NCI-H2107 (cell line): ENCODE measurements around the gene IFIH1.

ENCODE experiments used
- DNase-seq: peaks from one replicate; lab custom pipeline; 2025; lab: John Stamatoyannopoulos, UW

Gene IFIH1

DNA sequence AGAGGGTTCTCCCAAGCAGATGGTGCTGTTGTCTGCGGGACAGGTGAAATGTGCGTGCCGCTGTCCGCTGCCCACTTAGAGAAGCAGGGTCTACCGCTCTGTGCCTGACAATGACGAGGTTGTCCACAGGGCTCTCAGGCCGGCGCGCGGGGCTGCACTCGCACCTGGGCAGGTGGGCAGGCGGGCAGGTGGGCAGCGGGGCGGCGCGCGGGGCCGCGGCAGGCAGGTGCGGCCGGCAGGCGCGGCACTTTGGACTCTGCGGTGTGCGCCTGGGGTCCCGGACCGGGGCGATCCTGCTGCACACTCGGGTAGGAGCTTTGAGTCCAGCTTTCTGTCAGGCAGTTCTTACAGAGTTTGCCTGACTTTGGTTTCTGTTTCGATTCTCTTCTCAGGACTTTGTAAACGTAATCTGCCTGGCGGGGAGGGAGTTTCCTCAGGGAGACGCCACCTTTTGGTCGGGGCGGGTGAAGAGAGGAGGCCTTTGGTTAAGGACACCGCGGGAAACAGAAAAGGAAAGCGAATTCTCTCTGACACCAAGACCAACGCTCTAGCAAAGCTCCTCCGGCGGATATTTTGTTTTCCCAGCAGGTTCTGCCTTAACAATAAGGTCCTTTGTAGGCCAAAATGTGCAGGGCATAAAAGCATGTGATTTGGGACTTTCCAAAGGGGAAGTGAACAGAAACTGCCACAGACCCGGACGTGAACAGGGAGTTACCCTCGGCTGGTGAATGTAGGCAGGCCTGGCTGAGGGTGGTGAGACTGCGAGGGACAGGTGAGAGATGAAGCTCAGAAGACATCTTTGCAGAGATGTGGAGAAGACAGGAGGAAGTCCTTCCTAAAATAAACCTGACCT, at the start of gene IFIH1:
Gene IFIH1 (minus strand): TSS at position 357 of the 853 bp plus-strand sequence. CDS start 377 bp downstream, outside the sequence.
- peak; percentile 65 for DNase-seq

DNA sequence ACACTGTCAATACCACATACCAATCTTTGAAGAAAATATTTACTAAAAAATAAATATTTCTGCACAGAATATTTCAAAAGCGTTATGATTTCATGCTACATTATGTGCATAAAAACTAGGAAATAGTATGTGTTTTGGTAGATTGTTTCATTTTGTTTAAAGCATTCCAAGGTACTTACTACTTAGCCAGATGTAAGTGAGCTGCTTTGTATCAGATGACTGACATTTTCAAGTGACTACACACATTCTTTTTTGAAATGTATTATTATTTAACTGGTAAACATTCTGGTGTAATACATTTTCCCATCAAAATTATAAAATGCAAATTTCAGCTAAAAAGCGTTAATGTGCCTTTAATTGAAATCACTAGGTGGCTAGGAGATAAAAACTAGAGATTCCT, 46.9 kb upstream of the IFIH1 start:
- no peak for DNase-seq

- DNase-seq, result no peak
Observed at GRCh38 chr2:162344617-162344950, 26.1 kb upstream of the IFIH1 start.

DNA sequence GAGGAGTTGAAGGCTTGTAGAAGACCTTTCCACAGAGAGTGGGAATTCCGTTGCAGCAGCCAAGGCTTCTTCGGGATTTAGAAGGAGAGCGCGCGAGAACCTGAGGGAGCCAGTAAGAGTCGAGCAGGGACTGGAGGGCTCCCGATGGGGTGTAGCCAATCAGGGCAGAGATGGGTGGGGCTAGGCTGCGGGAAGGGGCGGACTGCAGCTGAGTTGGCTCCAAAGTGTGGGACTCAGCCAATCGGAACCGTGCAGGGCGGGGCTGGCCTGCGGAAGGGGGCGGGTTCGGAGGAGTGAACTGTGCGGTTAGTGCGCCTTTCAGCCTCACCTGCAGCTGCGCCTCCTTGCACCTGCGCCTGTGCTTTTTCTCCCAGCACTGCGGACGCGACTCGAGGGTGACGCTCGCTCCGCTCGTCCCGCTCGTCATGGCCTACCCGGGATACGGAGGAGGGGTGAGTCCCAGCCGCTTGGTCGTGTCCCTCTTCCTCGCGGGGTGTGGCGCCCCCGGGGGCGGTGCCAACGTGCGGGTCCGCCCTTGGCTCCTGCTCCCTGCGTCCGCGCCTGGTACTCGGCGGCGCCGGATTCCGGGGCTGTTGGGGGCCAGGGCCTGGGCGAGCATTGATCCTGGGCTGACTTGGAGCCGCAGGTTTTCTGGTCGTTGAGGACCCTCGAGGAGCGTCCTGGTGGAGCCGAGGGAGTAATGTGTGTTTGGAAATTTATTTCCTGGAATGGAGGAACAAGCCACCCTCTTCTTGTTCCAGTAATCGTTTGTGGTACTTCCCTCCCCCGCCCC, 25.5 kb upstream of the IFIH1 start, which contains the start of gene GCA:
Gene GCA (plus strand): TSS at position 309 of the 793 bp plus-strand sequence. CDS start 117 bp downstream, at position 426.
- peak; percentile 91 for DNase-seq

DNA sequence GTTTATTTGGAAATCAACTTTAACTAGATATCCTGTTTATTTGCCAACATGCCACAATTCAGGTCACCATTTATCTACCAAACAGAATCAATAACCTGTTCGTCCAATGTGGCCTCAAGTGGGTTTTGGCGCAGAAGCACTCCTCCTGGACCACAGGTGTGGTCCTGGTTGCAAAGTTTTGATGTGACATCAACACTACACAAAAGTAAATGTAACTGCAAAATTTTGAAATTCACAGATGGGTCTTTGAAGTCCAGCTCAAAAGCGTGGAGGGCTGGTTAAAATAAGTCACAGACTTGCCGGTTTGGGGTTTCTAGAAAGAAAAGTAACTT, 25.0 kb upstream of the IFIH1 start:
- no peak for DNase-seq

- no peak for DNase-seq
Observed at GRCh38 chr2:162342841-162343240, 24.4 kb upstream of the IFIH1 start.

DNA sequence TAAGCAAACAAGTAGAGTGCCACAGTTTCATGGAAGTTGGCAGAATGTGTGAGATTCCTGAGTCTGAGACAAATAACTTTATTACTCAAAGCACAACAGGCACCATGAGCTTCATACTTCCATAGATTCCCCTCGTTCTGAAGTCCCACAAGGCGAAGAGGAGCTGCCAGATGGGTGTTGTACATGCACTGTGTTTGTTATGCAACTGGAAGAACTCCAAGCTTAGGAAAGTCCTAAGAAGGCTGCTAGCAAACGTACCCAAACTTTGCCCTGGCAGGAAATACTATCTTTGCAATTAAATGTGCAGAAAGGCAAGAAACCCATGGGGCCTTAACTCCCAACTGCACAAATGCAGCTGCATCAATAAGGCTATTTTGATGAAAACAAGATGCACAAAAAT, 23.8 kb upstream of the IFIH1 start:
- DNase-seq, result no peak

DNA sequence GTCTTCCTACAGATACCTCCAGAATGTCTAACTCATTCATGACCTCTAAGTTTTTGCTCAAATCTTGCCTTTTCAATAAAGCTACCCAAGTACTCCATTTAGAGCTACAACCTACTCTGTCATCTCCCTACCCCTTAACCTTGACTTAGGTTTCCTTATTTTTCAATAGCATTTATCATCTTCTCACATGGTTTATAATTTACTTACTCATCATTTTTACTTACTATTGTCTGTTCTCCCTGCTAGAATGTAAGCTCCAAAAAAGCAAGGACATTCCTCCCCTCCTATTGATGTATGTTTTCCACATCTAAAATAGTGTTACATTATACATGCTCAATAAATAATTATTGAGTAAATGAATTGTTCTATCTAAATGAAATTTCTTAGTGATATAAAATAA, 22.3 kb upstream of the IFIH1 start:
- no peak for DNase-seq

GRCh38 chr2:162337868-162338267, 19.4 kb upstream of the IFIH1 start:
- DNase-seq, result no peak

DNA sequence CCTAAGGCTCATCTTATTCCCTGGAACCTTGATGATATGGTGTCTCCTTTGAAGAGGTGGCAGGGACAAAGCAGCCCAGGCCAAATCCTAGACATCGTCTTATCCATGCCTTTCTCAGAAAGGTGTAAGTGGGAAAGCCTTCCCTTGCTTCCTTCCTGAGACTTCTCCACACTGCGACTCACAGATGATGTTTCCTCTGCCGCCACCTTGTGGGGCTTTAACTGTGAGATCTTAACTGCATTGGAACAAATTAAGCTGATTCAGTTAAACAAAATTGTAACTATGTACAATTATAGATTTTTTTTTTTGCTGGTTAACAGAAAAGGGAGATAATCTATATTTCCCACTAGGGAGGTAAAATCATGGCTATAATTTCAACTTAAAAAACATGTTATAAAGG, 15.5 kb upstream of the IFIH1 start:
- DNase-seq, result no peak

GRCh38 chr2:162330881-162331280, 12.4 kb upstream of the IFIH1 start:
- no peak for DNase-seq

- no peak for DNase-seq
Observed at GRCh38 chr2:162328424-162329157, 10.1 kb upstream of the IFIH1 start.

- DNase-seq, result no peak
Observed at GRCh38 chr2:162327806-162328205, 9.3 kb upstream of the IFIH1 start.

GRCh38 chr2:162327134-162327769, 8.8 kb upstream of the IFIH1 start:
- no peak for DNase-seq

- no peak for DNase-seq
Observed at GRCh38 chr2:162324953-162325352, 6.5 kb upstream of the IFIH1 start.

DNA sequence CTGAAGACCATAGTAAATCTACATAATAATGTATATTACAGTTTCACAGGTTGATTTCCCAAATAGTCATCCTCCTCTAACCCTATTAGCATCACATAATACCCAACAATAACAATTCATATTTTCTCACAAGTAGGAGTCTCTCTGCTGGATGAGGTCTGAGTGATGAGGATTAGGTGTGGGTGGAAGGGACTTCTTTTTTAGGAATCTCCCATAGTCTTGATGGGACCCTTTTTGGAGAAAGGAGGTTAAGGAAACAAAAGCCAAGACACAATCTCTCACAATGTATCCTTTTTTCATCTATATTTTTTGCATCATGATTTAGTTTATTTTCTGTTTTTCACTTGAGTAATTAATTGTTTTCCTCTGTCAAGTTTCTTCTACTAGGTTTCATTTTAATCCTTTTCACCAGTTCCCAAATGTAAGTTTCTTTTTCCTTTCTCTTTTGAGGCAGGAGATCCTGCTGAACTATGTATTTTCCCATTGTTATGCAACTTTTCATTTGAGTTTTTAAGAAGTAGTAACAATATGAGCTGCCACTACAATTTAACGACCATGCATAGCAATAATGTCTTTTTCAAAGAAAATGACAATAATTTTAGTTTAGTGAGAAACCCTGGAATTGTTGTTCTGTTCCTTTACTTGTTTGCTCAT, 2.5 kb upstream of the IFIH1 start:
- no peak for DNase-seq

GRCh38 chr2:162317861-162318327, 590 bp downstream of the IFIH1 start:
- DNase-seq, result peak; percentile 39

GRCh38 chr2:162317058-162317742, 1.3 kb downstream of the IFIH1 start:
- no peak for DNase-seq

GRCh38 chr2:162316590-162316989, 1.9 kb downstream of the IFIH1 start:
- no peak for DNase-seq

- DNase-seq, result no peak
Observed at GRCh38 chr2:162315938-162316337, 2.5 kb downstream of the IFIH1 start.

GRCh38 chr2:162312853-162313252, 5.6 kb downstream of the IFIH1 start:
- DNase-seq, result no peak
